NOMO-1 (cell line): ENCODE data around the gene CEBPG.
A peak's percentile ranks its signal among the peaks of the same experiment; 100 is the strongest.

Source experiments
- DNase-seq, 2 experiments: peaks; one replicate each; lab custom pipeline; 2025; ENCODE audit not compliant: unreplicated experiment in 2 of 2; lab: John Stamatoyannopoulos, UW

CEBPG gene

GRCh38 chr19:33414667-33415605 lies 41.4 kb downstream of the CEBPG start:
- no peak for DNase-seq

GRCh38 chr19:33416307-33417215 lies 43.1 kb downstream of the CEBPG start:
- DNase-seq = peak; percentile 64 to 66

- DNase-seq = no peak
Observed at GRCh38 chr19:33417751-33418150, 44.2 kb downstream of the CEBPG start.

DNA sequence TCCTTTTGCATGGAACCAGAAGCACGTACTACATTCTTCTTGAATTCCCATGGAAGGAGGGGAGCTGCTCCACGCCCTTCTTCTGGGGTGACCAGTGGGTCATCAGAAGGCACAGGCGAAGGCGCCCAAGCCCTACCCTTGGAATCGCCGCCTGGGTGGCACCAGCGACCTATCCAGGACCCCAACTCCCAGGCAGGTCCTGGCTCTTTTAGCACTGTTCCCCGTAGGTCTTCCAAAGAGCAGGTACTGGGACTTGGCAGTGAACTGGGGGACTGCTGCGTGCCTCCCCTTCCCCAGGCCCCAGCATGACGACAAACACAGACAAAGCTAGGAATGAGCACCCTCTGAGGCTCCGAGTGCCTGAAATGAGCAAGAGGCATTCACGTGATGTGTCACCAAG lies 45.0 kb downstream of the CEBPG start:
- no peak for DNase-seq

DNA sequence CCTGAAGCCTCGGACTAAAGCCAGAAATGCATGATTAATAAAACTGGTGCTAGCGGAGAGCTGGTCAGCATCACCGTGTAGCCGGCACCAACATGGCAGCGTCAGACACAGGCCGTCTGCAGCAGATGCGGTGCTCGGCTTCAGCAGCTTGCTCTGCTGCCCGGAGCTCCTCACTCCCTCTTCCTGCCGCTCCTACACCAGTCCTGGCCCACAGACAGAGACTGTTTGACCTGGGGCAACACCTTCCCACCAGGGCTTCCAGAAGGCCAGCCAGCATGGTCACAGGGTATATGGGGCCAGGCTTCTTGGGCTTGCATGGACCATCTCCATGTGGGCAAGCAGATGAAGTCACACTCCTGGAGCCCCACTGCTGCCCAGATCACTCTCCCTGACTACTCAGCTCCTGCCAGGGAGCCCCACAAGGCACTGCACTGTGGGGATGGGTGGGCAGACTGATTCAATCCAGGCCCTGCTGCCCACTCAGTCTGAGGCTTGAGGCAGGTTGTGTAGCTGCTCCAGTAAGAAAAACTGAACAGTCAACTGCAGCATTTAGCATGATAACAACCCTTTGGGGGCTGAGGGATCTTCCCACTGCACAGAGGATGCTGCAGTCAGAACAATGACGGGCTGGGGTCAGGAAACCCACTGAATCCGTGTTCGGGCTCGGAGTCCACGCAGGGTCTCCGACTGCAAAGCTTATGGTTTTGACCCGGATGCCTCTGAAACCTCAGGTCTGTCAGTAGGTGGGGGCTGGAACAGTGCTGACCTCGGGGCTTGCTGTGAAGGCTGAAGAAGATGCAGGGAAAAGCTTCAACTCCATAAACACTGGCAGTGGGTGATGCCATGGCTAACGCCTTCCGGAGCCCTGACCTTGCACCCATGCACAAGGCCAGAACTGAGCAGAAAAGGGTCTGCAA lies 45.6 kb downstream of the CEBPG start:
- DNase-seq = no peak

DNA sequence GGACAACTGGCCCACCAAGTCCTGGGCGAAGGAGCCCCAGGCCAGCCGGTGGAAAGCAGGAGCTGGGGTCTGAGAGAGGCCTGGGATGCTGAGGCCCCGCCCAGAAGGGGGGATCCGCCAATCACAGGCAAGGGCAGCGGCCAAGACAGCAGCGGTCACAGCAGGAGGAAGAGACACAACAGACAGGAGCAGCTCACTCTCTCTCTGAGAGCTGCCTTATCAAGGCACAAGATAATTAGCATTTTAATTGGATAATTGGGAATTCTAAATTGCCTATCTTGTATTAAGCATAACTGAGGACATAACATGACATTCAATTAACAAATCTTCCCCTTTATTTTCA lies 46.2 kb downstream of the CEBPG start:
- DNase-seq = no peak

DNA sequence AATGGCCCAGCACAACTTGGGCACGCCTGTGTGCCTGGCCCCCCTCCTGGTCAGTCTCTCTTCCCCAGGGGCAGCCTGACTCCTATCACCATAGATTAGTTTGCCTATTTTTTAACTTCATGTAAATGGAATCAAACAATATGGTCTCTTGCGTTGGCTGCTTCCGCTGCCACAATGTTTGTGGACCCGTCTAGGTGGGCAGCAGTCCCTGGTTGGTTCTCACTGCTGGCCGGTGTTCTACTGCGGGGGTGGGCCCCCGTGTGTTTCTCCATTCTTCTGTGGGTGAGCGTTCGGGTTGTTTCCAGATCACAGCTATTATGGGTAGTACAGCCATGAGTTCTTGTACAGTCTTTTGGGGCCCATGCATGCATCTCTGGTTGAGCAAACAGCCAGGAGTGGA lies 47.3 kb downstream of the CEBPG start:
- no peak for DNase-seq

DNA sequence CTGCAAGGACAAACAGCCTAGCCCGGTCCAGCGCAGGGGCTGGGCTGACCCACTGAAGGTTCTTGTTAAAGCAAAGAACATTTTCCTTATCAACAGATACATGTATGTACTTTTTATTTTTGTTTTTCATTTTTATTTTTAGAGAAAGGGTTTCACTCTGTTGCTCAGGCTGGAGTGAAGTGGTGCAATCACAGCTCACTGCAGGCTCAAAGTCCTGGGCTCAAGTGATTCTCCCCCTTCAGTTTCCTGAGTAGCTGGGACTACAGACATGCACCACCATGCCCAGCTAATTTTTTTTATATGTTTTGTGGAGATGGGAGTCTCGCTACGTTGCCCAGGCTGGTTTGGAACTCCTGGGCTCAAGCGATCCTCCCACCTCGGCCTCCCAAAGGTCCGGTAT lies 47.9 kb downstream of the CEBPG start:
- DNase-seq = no peak

GRCh38 chr19:33422369-33423180 lies 49.1 kb downstream of the CEBPG start:
- DNase-seq = no peak

DNA sequence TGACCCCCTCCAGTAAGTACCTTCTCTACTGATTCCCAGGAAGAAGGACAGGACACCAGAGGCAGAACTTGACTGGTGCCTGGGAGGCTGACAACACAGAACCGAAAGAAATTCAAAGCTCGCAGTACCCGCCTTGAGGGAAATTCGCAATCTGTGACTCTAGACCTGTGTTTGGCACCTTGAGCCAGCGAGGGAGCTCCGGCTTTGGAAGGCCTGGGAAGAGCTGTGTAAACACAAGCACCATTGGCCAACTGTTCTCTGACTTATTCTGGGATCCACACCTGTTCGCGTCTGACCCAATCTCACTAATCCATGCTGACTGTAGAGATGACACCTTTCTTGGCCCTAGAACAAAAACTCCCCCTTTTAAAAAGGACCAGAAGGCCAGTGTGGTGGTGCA lies 50.7 kb downstream of the CEBPG start:
- DNase-seq = no peak

DNA sequence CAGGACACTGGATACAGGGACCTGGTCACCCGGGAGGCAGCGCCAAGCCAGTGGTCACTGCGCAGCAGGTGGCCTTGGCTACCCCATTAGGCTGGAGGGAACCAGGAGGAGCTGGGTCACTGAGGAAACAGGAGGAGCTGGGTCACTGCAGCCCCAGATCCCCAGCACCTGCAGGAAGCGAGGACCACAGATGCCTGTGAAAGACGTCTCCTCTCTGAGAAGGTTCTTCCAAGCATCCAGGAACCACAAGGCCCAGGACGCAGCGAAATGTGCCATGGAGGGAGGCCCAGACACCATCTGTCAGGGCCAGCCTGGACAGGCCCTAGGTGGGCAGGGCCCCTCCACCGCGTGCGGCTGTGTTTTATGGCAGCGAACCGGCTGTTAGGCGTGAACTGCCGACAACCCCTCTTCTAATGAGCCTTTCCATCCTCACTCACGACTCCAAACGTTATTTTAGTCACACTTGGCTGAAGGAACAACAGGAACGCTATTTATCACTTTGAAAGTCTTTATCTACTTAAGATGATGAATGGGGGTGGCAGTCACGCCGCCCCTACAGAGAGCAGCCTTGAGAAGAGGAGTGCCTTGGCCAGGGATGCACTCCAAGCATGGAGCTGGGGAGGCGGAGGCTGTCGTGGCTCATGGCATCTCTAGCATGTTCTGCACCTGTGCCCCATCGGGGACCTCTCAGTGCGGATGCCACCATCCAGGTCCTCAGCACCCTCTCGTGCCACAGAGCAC lies 53.3 kb downstream of the CEBPG start:
- no peak for DNase-seq

DNA sequence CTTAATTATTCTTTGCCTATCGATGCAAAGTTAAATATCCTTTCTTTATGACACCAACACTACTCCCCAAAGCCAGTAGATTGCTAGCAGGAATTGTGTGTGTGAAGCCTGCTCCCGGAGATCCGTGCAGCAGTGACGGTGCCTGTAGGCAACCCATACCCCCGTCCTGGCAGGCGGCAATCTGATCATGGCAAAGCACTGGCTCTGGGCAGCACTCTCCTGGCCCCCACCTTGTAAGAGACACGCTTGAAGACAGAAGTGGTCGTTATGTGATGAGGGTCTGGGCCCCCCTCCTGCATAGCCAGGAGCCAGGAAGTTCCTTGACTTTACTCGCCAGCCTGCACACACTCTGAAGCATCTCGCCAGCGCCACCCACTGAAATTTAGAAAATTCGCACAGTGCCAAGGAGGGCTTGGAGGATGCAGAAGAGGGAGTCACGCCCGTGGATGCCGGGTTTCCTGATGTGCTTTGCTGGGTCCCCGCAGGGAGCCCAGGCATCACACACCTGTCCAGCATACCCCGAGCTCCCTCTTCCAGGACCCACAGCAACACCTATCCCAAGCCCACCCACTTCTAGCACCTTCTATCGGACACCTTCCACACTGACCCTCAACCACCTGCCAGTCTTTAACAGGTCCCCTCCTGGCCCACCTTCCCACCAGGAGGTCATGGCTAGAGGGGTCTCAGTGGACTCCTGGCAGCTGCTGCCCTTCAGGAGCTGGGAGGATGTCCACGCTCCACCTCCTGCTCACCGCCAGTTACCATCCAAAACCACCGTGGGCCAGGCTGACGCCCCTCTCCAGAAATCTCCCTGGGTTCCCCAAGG lies 54.5 kb downstream of the CEBPG start:
- no peak for DNase-seq

- no peak for DNase-seq
Observed at GRCh38 chr19:33428627-33429125, 55.2 kb downstream of the CEBPG start.

- DNase-seq = no peak
Observed at GRCh38 chr19:33429891-33430673, 56.6 kb downstream of the CEBPG start.

- peak; percentile 45 to 46 for DNase-seq
Observed at GRCh38 chr19:33430674-33431277, 57.3 kb downstream of the CEBPG start.

- DNase-seq = no peak
Observed at GRCh38 chr19:33432015-33432414, 58.5 kb downstream of the CEBPG start.
